SK-N-SH (cell line): Measurements from ENCODE around the gene STOML1.

Source experiments
- CTCF ChIP-seq: fragments of 200-600 bp; sonication (generic); IDR thresholded peaks from 2 replicates; pipeline ENCODE4 v1.6.1; 2017; ENCODE audit warnings: antibody characterized with exemption, mild to moderate bottlenecking, moderate library complexity
- EZH2phosphoT487 ChIP-seq: fragments of 200-600 bp; sonication (generic); IDR thresholded peaks from 2 replicates; pipeline ENCODE4 v1.6.1; 2017; ENCODE audit warnings: low read depth, mixed run types, mild to moderate bottlenecking, antibody characterized with exemption, moderate library complexity, borderline replicate concordance
- MAX ChIP-seq: IDR thresholded peaks from 2 replicates; pipeline ENCODE4 v1.4.0; 2012; ENCODE audit warnings: low read depth
- RFX5 ChIP-seq: IDR thresholded peaks from 2 replicates; pipeline ENCODE4 v1.6.1; 2012; ENCODE audit warnings: mild to moderate bottlenecking, improper control_type of control experiment, low read length
- SIN3A ChIP-seq: IDR thresholded peaks from 2 replicates; pipeline ENCODE4 v1.6.1; 2012; ENCODE audit warnings: low read depth, mild to moderate bottlenecking, low read length, moderate library complexity, borderline replicate concordance

GRCh38 chr15:73984208-73984979 lies 7.7 kb downstream of the STOML1 start:
- TF ChIP-seq SIN3A (no peak), MAX (no peak), EZH2phosphoT487 (no peak), CTCF (no peak), RFX5 (no peak)
